Common myeloid progenitor, CD34-positive (primary cell): Measurements from ENCODE around the gene ST8SIA6.

Experiments
- CTCF ChIA-PET: fragments of 350-600 bp; sonication (Branson Sonifier 250); formaldehyde crosslinking; loops from one replicate; lab custom pipeline; 2021; ENCODE audit warnings: antibody characterized with exemption; lab: Charles Lee
- POLR2A ChIA-PET: fragments of 350-600 bp; sonication (Branson Sonifier 250); formaldehyde crosslinking; loops from one replicate; lab custom pipeline; 2021; ENCODE audit warnings: antibody characterized with exemption; lab: Charles Lee
- DNase-seq, 3 donors: peaks; one replicate each; pipeline versions ENCODE4 v3.0.0 to v3.0.0-alpha.2; 2013
- H3K27ac ChIP-seq, 2 experiments: 1 replicate in 1 of 2; 2 replicates in 1 of 2; pipeline ENCODE4 v1.7.0; 2013; ENCODE audit warnings: inconsistent platforms in 2 of 2, low read length in 2 of 2, mild to moderate bottlenecking in 2 of 2, low read depth in 1 of 2, moderate library complexity in 1 of 2; ENCODE audit not compliant: severe bottlenecking in 2 of 2, insufficient read depth in 1 of 2, poor library complexity in 1 of 2
- H3K27me3 ChIP-seq, 5 experiments: replicated peaks in 2 of 5; 1 replicate in 3 of 5; 2 replicates in 2 of 5; pipeline versions ENCODE4 v1.6.1 to v1.7.0; 2013; ENCODE audit warnings: low read length in 4 of 5, mild to moderate bottlenecking in 2 of 5, moderate library complexity in 2 of 5, inconsistent platforms in 1 of 5; ENCODE audit not compliant: insufficient read depth in 5 of 5, control insufficient read depth in 4 of 5
- H3K36me3 ChIP-seq, 4 experiments: 1 replicate in 2 of 4; 2 replicates in 2 of 4; pipeline versions ENCODE4 v1.6.1 to v1.7.0; 2013; ENCODE audit warnings: low read length in 3 of 4, control low read depth in 1 of 4, mild to moderate bottlenecking in 1 of 4; ENCODE audit not compliant: control insufficient read depth in 4 of 4, insufficient read depth in 4 of 4
- H3K4me1 ChIP-seq, 4 experiments: 1 replicate in 3 of 4; 2 replicates in 1 of 4; pipeline versions ENCODE4 v1.6.1 to v1.7.1; 2013; ENCODE audit warnings: low read length in 3 of 4, mild to moderate bottlenecking in 3 of 4, control low read depth in 1 of 4, inconsistent platforms in 1 of 4, moderate library complexity in 1 of 4; ENCODE audit not compliant: control insufficient read depth in 4 of 4, insufficient read depth in 4 of 4; ENCODE audit errors: control extremely low read depth in 1 of 4
- H3K4me3 ChIP-seq, 7 experiments: 1 replicate in 4 of 7; 2 replicates in 3 of 7; pipeline versions ENCODE4 v1.5.1 to v1.7.0; 2013; ENCODE audit warnings: mild to moderate bottlenecking in 7 of 7, low read length in 6 of 7, moderate library complexity in 6 of 7, inconsistent platforms in 2 of 7, low read depth in 2 of 7, control low read depth in 1 of 7; ENCODE audit not compliant: insufficient read depth in 4 of 7, control insufficient read depth in 1 of 7; ENCODE audit errors: extremely low read depth in 1 of 7
- H3K9me3 ChIP-seq, 5 experiments: 1 replicate in 4 of 5; 2 replicates in 1 of 5; pipeline versions ENCODE4 v1.6.1 to v1.7.1; 2013; ENCODE audit warnings: low read length in 4 of 5, mild to moderate bottlenecking in 2 of 5, inconsistent platforms in 1 of 5, low read depth in 1 of 5, moderate library complexity in 1 of 5; ENCODE audit not compliant: control insufficient read depth in 4 of 5, insufficient read depth in 2 of 5; ENCODE audit errors: control extremely low read depth in 1 of 5
- WGBS: methylation state at CpG from one replicate; pipeline ENCODE4 v1.1.5; 2013; ENCODE audit not compliant: insufficient coverage; 5-methylcytosine and 5-hydroxymethylcytosine counted together

The ST8SIA6 gene

GRCh38 chr10:17348011-17348500 lies 106.3 kb downstream of the ST8SIA6 start:
- POLR2A ChIA-PET, result interaction anchor here (0.6 kb wide), 1 partner anchor 18 kb away, joined by 4 read pairs; no protein-coding TSS in a partner anchor
- H3K4me3 ChIP-seq, result no peak overlapping the region

GRCh38 chr10:17344206-17344605 lies 110.2 kb downstream of the ST8SIA6 start:
- H3K27ac ChIP-seq, result no peak overlapping the region
- peaks cover 4 to 70% (median 26%) of the 10 kb centered on the region in 4 experiments for H3K36me3 ChIP-seq
- ChIA-PET CTCF (interaction anchor here (0.6 to 1.5 kb wide), 3 partner anchors 19 to 71 kb away, joined by 3 to 5 read pairs (median 3); no protein-coding TSS in a partner anchor), POLR2A (no interaction called here)
- 73% methylated on average over 1 of the region's 4 CpGs for WGBS
- H3K27me3 ChIP-seq, result no peaks in the 10 kb centered on the region
- no peaks in the 10 kb centered on the region for H3K4me1 ChIP-seq
- peaks cover 3 to 25% (median 15%) of the 10 kb centered on the region in 5 experiments for H3K9me3 ChIP-seq
- DNase-seq, result peak in 1 of 3 donors; percentile 3
- no peak overlapping the region for H3K4me3 ChIP-seq

More at GRCh38 chr10:17348011-17348500, 106.3 kb downstream of the ST8SIA6 start:
- WGBS, result 78% methylated on average over 3 of the region's 4 CpGs
- peaks cover 0 to 39% (median 12%) of the 10 kb centered on the region in 4 experiments for H3K36me3 ChIP-seq
- peaks cover 0 to 2% (median 0%) of the 10 kb centered on the region in 5 experiments for H3K9me3 ChIP-seq
- no peaks in the 10 kb centered on the region for H3K4me1 ChIP-seq
- CTCF ChIA-PET, result no interaction called here
- H3K27me3 ChIP-seq, result no peaks in the 10 kb centered on the region
- H3K27ac ChIP-seq, result no peak overlapping the region
- DNase-seq, result no peak

GRCh38 chr10:17343118-17343517 lies 111.3 kb downstream of the ST8SIA6 start:
- Histone ChIP-seq H3K4me1 (no peaks in the 10 kb centered on the region), H3K27ac (no peak overlapping the region), H3K36me3 (peaks cover 4 to 73% (median 27%) of the 10 kb centered on the region in 4 experiments), H3K9me3 (peaks cover 3 to 25% (median 17%) of the 10 kb centered on the region in 5 experiments), H3K4me3 (no peak overlapping the region), H3K27me3 (no peaks in the 10 kb centered on the region)
- POLR2A ChIA-PET, result no interaction called here
- CTCF ChIA-PET, result interaction anchor here (1.2 to 1.5 kb wide), 3 partner anchors 9 to 23 kb away, joined by 3 to 4 read pairs (median 3); no protein-coding TSS in a partner anchor
- WGBS, result 100% methylated on average over 1 of the region's 3 CpGs
- DNase-seq, result no peak

GRCh38 chr10:17340144-17340829 lies 114.1 kb downstream of the ST8SIA6 start:
- DNase-seq, result peak in 2 of 3 donors; percentile 2 to 18
- no peak overlapping the region for H3K27ac ChIP-seq
- peaks cover 4 to 64% (median 29%) of the 10 kb centered on the region in 4 experiments for H3K36me3 ChIP-seq
- 96% methylated on average over 10 of the region's 13 CpGs for WGBS
- no peaks in the 10 kb centered on the region for H3K4me1 ChIP-seq
- ChIA-PET CTCF (interaction anchor here (1.3 to 1.8 kb wide), 3 partner anchors 15 to 35 kb away, joined by 3 to 4 read pairs (median 4); no protein-coding TSS in a partner anchor), POLR2A (no interaction called here)
- H3K9me3 ChIP-seq, result peaks cover 4 to 25% (median 17%) of the 10 kb centered on the region in 5 experiments
- peak overlapping the region in 1 of 7 experiments; percentile 31 for H3K4me3 ChIP-seq
- H3K27me3 ChIP-seq, result no peaks in the 10 kb centered on the region

- Histone ChIP-seq H3K27ac (no peak overlapping the region), H3K27me3 (no peaks in the 10 kb centered on the region), H3K9me3 (peaks cover 1 to 8% (median 5%) of the 10 kb centered on the region in 5 experiments), H3K36me3 (peaks cover 0 to 27% (median 10%) of the 10 kb centered on the region in 4 experiments), H3K4me1 (no peaks in the 10 kb centered on the region), H3K4me3 (no peak overlapping the region)
- ChIA-PET CTCF (no interaction called here), POLR2A (no interaction called here)
- WGBS, result no CpG with 5 or more reads among the region's 2 CpGs
- DNase-seq, result no peak
Observed at GRCh38 chr10:17335065-17335464, 119.3 kb downstream of the ST8SIA6 start.

- Histone ChIP-seq H3K4me1 (no peaks in the 10 kb centered on the region), H3K4me3 (no peak overlapping the region), H3K27me3 (no peaks in the 10 kb centered on the region), H3K36me3 (peaks cover 0 to 4% (median 0%) of the 10 kb centered on the region in 4 experiments), H3K9me3 (no peaks in the 10 kb centered on the region), H3K27ac (no peak overlapping the region)
- ChIA-PET POLR2A (no interaction called here), CTCF (interaction anchor here (1.3 kb wide), 1 partner anchor 79 kb away, joined by 3 read pairs; no protein-coding TSS in a partner anchor)
- WGBS, result no CpG with 5 or more reads among the region's 2 CpGs
- no peak for DNase-seq
Observed at GRCh38 chr10:17330501-17330900, 123.9 kb downstream of the ST8SIA6 start.

GRCh38 chr10:17326377-17326776 lies 128.0 kb downstream of the ST8SIA6 start:
- POLR2A ChIA-PET, result no interaction called here
- H3K27ac ChIP-seq, result no peak overlapping the region
- H3K4me3 ChIP-seq, result no peak overlapping the region
- CTCF ChIA-PET, result interaction anchor here (0.6 kb wide), 2 partner anchors 59 to 172 kb away, joined by 3 read pairs; no protein-coding TSS in a partner anchor
- no peaks in the 10 kb centered on the region for H3K4me1 ChIP-seq
- H3K27me3 ChIP-seq, result no peaks in the 10 kb centered on the region
- no peak for DNase-seq
- no peaks in the 10 kb centered on the region for H3K9me3 ChIP-seq
- 100% methylated on average over 1 of the region's 4 CpGs for WGBS
- peaks cover 0 to 9% (median 4%) of the 10 kb centered on the region in 4 experiments for H3K36me3 ChIP-seq
